Trophoblast cell (in vitro differentiated cells and primary cell): ENCODE measurements around the gene WDR26.

Experiments used
- DNase-seq, 2 donors: peaks; one replicate each; pipeline ENCODE4 v3.0.0-alpha.2; 2016
- H2AFZ ChIP-seq: 2 replicates; pipeline ENCODE4 v1.6.1; 2013; ENCODE audit warnings: low read length, moderate library complexity, mild to moderate bottlenecking; ENCODE audit not compliant: insufficient read depth, poor library complexity
- H2AK5ac ChIP-seq: 2 replicates; pipeline ENCODE4 v1.6.1; 2013; ENCODE audit warnings: mild to moderate bottlenecking, low read length
- H2BK120ac ChIP-seq: 2 replicates; pipeline ENCODE4 v1.6.1; 2013; ENCODE audit warnings: low read length, mild to moderate bottlenecking, moderate library complexity; ENCODE audit not compliant: insufficient read depth, poor library complexity
- H2BK12ac ChIP-seq: 2 replicates; pipeline ENCODE4 v1.6.1; 2013; ENCODE audit warnings: mild to moderate bottlenecking, low read length, moderate library complexity
- H2BK5ac ChIP-seq: 2 replicates; pipeline ENCODE4 v1.6.1; 2013; ENCODE audit warnings: low read length, low read depth, moderate library complexity, mild to moderate bottlenecking; ENCODE audit not compliant: poor library complexity
- H3K14ac ChIP-seq: 2 replicates; pipeline ENCODE4 v1.6.1; 2013; ENCODE audit warnings: mild to moderate bottlenecking, low read length
- H3K18ac ChIP-seq: 2 replicates; pipeline ENCODE4 v1.6.1; 2013; ENCODE audit warnings: mild to moderate bottlenecking, low read length
- H3K23ac ChIP-seq: 2 replicates; pipeline ENCODE4 v1.6.1; 2013; ENCODE audit warnings: low read length
- H3K27ac ChIP-seq: 2 replicates; pipeline ENCODE4 v1.5.1; 2013; ENCODE audit warnings: low read depth, mild to moderate bottlenecking, inconsistent platforms, low read length, moderate library complexity
- H3K27me3 ChIP-seq: 2 replicates; pipeline ENCODE4 v1.6.1; 2013; ENCODE audit warnings: inconsistent platforms, mild to moderate bottlenecking, low read length, moderate library complexity; ENCODE audit not compliant: insufficient read depth
- H3K36me3 ChIP-seq, 2 experiments: 1 replicate in 1 of 2; 2 replicates in 1 of 2; pipeline ENCODE4 v1.6.1; 2013; ENCODE audit warnings: low read length in 2 of 2, mild to moderate bottlenecking in 2 of 2, moderate library complexity in 1 of 2; ENCODE audit not compliant: insufficient read depth in 2 of 2, control insufficient read depth in 1 of 2
- H3K4ac ChIP-seq: 2 replicates; pipeline ENCODE4 v1.6.1; 2013; ENCODE audit warnings: low read depth, mild to moderate bottlenecking, low read length, moderate library complexity
- H3K4me1 ChIP-seq, 2 experiments: 1 replicate in 1 of 2; 2 replicates in 1 of 2; pipeline ENCODE4 v1.6.1; 2013; ENCODE audit warnings: low read length in 2 of 2, mild to moderate bottlenecking in 2 of 2, moderate library complexity in 1 of 2; ENCODE audit not compliant: insufficient read depth in 2 of 2, control insufficient read depth in 1 of 2
- H3K4me2 ChIP-seq: 2 replicates; pipeline ENCODE4 v1.6.1; 2013; ENCODE audit warnings: inconsistent platforms, mild to moderate bottlenecking, low read length, moderate library complexity
- H3K4me3 ChIP-seq: 2 replicates; pipeline ENCODE4 v1.5.1; 2013; ENCODE audit warnings: mild to moderate bottlenecking, low read depth, low read length, inconsistent platforms
- H3K79me1 ChIP-seq: one replicate; pipeline ENCODE4 v1.6.1; 2013; ENCODE audit warnings: low read length
- H3K79me2 ChIP-seq: 2 replicates; pipeline ENCODE4 v1.6.1; 2013; ENCODE audit warnings: low read length, mild to moderate bottlenecking; ENCODE audit not compliant: control insufficient read depth, insufficient read depth, poor library complexity
- H3K9ac ChIP-seq: 2 replicates; pipeline ENCODE4 v1.6.1; 2013; ENCODE audit warnings: mild to moderate bottlenecking, low read length
- H3K9me3 ChIP-seq: 2 replicates; pipeline ENCODE4 v1.6.1; 2013; ENCODE audit warnings: low read depth, mild to moderate bottlenecking, control low read depth, inconsistent platforms, low read length; ENCODE audit not compliant: insufficient read depth
- H4K12ac ChIP-seq: 2 replicates; pipeline ENCODE4 v1.6.1; 2013; ENCODE audit warnings: low read depth, mild to moderate bottlenecking, low read length, moderate library complexity
- H4K8ac ChIP-seq: 2 replicates; pipeline ENCODE4 v1.6.1; 2013; ENCODE audit warnings: low read depth, mild to moderate bottlenecking, low read length, moderate library complexity
- H4K91ac ChIP-seq: one replicate; pipeline ENCODE4 v1.6.1; 2013; ENCODE audit warnings: low read depth, mild to moderate bottlenecking, low read length, moderate library complexity
- WGBS: extraction: QIAGEN DNeasy Blood & Tissue Kit; methylation state at CpG from one replicate; pipeline ENCODE4 v1.1.7; 2013; ENCODE audit warnings: missing lambda C conversion rate; ENCODE audit not compliant: insufficient read length, insufficient coverage; ENCODE audit errors: extremely low coverage; 5-methylcytosine and 5-hydroxymethylcytosine counted together

The WDR26 gene

DNA sequence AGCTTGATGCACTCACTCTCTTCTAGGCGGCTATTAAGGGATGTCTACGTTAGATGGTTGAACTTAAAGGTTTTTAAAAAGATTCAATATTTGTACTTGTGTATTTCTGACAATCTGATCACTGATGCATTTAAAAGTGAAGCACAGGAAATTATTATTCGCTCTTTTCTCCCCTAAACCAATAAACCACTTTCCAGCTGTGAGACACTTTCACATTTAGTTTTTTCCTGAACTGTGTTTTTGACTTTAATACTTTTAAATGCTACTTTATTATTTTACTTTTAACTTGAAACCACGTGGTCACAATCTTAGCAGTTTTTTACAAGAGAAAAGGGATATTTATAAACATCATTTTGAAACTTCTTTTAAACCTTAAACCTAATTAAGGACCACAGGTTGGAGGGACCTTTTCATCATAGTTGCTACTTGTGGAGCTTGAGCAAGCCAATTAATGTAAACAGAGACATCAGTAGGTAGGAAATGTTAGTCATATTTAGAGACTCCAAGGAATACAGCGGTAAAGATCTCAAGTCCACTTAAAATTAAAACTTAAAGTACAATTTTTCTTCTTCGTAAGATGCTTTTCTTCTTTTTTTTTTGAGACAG is 9.2 kb downstream of the WDR26 start:
- Histone ChIP-seq H3K27me3 (no peaks in the 10 kb centered on the region), H3K9ac (no peak overlapping the region), H3K79me1 (no peaks in the 10 kb centered on the region), H3K79me2 (no peaks in the 10 kb centered on the region), H2BK120ac (no peak overlapping the region), H4K91ac (no peak overlapping the region), H2AFZ (no peak overlapping the region), H4K8ac (no peak overlapping the region), H3K4ac (no peak overlapping the region), H3K4me2 (no peak overlapping the region), H2BK5ac (no peak overlapping the region), H3K14ac (no peak overlapping the region), H3K27ac (no peak overlapping the region), H2BK12ac (no peak overlapping the region), H3K4me3 (no peak overlapping the region), H4K12ac (no peak overlapping the region), H3K23ac (no peak overlapping the region), H3K4me1 (no peaks in the 10 kb centered on the region), H3K36me3 (peaks cover 31 to 38% of the 10 kb centered on the region in 2 experiments), H3K9me3 (no peaks in the 10 kb centered on the region), H2AK5ac (no peak overlapping the region), H3K18ac (no peak overlapping the region)
- DNase-seq, result no peak
- WGBS, result no CpG with 5 or more reads among the region's 6 CpGs

- DNase-seq, result no peak
- Histone ChIP-seq H3K79me2 (no peaks in the 10 kb centered on the region), H4K91ac (no peak overlapping the region), H3K27me3 (no peaks in the 10 kb centered on the region), H3K36me3 (peaks cover 29 to 46% of the 10 kb centered on the region in 2 experiments), H4K12ac (no peak overlapping the region), H3K27ac (no peak overlapping the region), H3K9me3 (no peaks in the 10 kb centered on the region), H4K8ac (no peak overlapping the region), H2BK5ac (no peak overlapping the region), H3K9ac (no peak overlapping the region), H3K4me3 (no peak overlapping the region), H2AFZ (no peak overlapping the region), H2BK120ac (no peak overlapping the region), H3K4ac (no peak overlapping the region), H3K4me2 (no peak overlapping the region), H3K14ac (no peak overlapping the region), H3K79me1 (no peaks in the 10 kb centered on the region), H2AK5ac (no peak overlapping the region), H2BK12ac (no peak overlapping the region), H3K23ac (no peak overlapping the region), H3K4me1 (no peaks in the 10 kb centered on the region), H3K18ac (no peak overlapping the region)
Observed at GRCh38 chr1:224420106-224420505, 14.5 kb downstream of the WDR26 start.

GRCh38 chr1:224411766-224412165 is 22.8 kb downstream of the WDR26 start:
- WGBS, result no CpG with 5 or more reads among the region's 1 CpG
- H4K12ac ChIP-seq, result no peak overlapping the region
- no peak overlapping the region for H4K91ac ChIP-seq
- H3K79me2 ChIP-seq, result no peaks in the 10 kb centered on the region
- no peak overlapping the region for H3K9ac ChIP-seq
- H2AFZ ChIP-seq, result no peak overlapping the region
- H2BK5ac ChIP-seq, result no peak overlapping the region
- H3K27ac ChIP-seq, result no peak overlapping the region
- H3K4me3 ChIP-seq, result no peak overlapping the region
- H3K18ac ChIP-seq, result no peak overlapping the region
- no peak overlapping the region for H3K14ac ChIP-seq
- H2BK120ac ChIP-seq, result no peak overlapping the region
- H3K4me1 ChIP-seq, result peaks cover 0 to under 1% of the 10 kb centered on the region in 2 experiments
- H4K8ac ChIP-seq, result no peak overlapping the region
- no peaks in the 10 kb centered on the region for H3K9me3 ChIP-seq
- peak in 1 of 2 donors; percentile 43 for DNase-seq
- H3K23ac ChIP-seq, result no peak overlapping the region
- peaks cover 26 to 28% of the 10 kb centered on the region in 2 experiments for H3K36me3 ChIP-seq
- no peaks in the 10 kb centered on the region for H3K27me3 ChIP-seq
- H2BK12ac ChIP-seq, result no peak overlapping the region
- no peaks in the 10 kb centered on the region for H3K79me1 ChIP-seq
- H3K4ac ChIP-seq, result no peak overlapping the region
- H3K4me2 ChIP-seq, result no peak overlapping the region
- H2AK5ac ChIP-seq, result no peak overlapping the region

GRCh38 chr1:224408294-224408590 is 26.4 kb downstream of the WDR26 start:
- no peak overlapping the region for H3K23ac ChIP-seq
- H3K4me1 ChIP-seq, result peaks cover 0 to 2% of the 10 kb centered on the region in 2 experiments
- no peak overlapping the region for H4K8ac ChIP-seq
- H3K14ac ChIP-seq, result no peak overlapping the region
- H3K27ac ChIP-seq, result no peak overlapping the region
- H3K36me3 ChIP-seq, result peaks cover 22 to 25% of the 10 kb centered on the region in 2 experiments
- H3K79me1 ChIP-seq, result no peaks in the 10 kb centered on the region
- no peak overlapping the region for H2BK5ac ChIP-seq
- no peak overlapping the region for H2AK5ac ChIP-seq
- no peak overlapping the region for H3K4me2 ChIP-seq
- H2BK120ac ChIP-seq, result no peak overlapping the region
- no peak overlapping the region for H2BK12ac ChIP-seq
- no peak overlapping the region for H4K12ac ChIP-seq
- H3K4me3 ChIP-seq, result no peak overlapping the region
- no peaks in the 10 kb centered on the region for H3K27me3 ChIP-seq
- no peak overlapping the region for H2AFZ ChIP-seq
- H3K9ac ChIP-seq, result no peak overlapping the region
- no peak overlapping the region for H3K18ac ChIP-seq
- no peak for DNase-seq
- no peak overlapping the region for H3K4ac ChIP-seq
- H3K9me3 ChIP-seq, result no peaks in the 10 kb centered on the region
- no peaks in the 10 kb centered on the region for H3K79me2 ChIP-seq
- H4K91ac ChIP-seq, result no peak overlapping the region
- no CpG with 5 or more reads among the region's 1 CpG for WGBS
